ENCODE data around the gene FOXK2. TPM values are rescaled to one million over a fixed set of nuclear protein-coding genes. Genes with fewer than 3 reads are reported as not detected.
A peak's percentile ranks its signal among the peaks of the same experiment; 100 is the strongest.

Gene FOXK2
- total RNA-seq, 1 donor from 2014 or later, result 44.0 TPM

DNA sequence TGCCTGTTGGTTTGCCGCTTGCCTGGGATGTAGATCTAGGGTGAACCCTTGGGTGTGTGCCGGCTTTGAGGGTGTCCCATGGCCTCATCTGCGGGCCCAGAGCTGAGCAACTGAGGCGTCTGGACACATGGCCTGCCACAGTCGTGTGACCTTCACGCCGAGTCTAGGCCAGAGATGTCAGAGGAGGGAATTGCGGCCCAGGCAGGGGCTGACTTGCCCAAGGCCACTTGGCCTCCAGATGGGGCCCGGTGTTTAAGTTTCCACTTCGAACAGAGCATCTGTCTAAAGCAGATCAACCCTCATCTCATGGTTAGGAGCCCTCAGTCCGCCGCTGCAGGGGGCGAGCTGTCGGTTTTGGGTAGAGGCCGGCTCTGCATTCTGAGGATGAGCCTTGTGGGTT lies 28.0 kb upstream of the FOXK2 start:
- no peak overlapping the region for H3K4me3 ChIP-seq (ENCODE audit: low read depth, low read length)
- TF ChIP-seq, protein P1, sequence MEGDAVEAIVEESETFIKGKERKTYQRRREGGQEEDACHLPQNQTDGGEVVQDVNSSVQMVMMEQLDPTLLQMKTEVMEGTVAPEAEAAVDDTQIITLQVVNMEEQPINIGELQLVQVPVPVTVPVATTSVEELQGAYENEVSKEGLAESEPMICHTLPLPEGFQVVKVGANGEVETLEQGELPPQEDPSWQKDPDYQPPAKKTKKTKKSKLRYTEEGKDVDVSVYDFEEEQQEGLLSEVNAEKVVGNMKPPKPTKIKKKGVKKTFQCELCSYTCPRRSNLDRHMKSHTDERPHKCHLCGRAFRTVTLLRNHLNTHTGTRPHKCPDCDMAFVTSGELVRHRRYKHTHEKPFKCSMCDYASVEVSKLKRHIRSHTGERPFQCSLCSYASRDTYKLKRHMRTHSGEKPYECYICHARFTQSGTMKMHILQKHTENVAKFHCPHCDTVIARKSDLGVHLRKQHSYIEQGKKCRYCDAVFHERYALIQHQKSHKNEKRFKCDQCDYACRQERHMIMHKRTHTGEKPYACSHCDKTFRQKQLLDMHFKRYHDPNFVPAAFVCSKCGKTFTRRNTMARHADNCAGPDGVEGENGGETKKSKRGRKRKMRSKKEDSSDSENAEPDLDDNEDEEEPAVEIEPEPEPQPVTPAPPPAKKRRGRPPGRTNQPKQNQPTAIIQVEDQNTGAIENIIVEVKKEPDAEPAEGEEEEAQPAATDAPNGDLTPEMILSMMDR (IDR thresholded peaks at IDR 0.05; ENCODE audit: insufficient read depth, low read length, severe bottlenecking), result no peak
- peaks cover 4% of the 10 kb centered on the region for H3K36me3 ChIP-seq (ENCODE audit: control insufficient read depth, insufficient read depth, low read length)
- DNase-seq (ENCODE audit: low read depth) (no peak), FAIRE-seq (no peak)
- no peaks in the 10 kb centered on the region for H3K27me3 ChIP-seq (ENCODE audit: control insufficient read depth, insufficient read depth, low read length)

DNA sequence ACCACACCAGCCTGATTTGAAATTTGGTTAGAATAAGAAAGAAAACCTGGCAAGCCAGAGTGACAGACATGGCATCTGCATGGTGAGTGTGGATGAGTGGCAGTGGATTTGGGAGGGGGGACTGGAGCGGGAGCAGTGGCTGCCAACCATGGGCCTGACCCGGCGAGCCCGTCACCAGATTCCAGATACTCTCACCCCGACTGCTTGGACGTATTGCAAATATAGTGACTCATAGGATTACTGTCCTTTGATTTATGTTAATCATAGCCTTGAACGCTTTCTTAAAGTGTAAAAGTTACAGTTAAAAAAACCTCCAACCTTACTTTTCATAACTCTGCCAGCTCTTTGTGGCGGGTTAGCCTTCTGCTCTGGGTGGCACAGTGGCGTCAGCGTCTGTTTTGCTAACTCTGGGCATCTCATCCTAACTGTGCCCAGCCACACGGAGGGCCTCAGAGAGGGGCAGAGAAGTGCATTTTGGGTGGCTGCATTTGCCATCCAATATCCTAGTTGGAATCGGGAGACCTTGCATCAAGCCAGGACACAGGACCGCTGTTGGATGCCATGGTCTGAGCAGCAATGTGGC lies 26.8 kb upstream of the FOXK2 start:
- TF ChIP-seq, protein P1 (IDR thresholded peaks at IDR 0.05; ENCODE audit: insufficient read depth, low read length, severe bottlenecking), result no peak
- Histone ChIP-seq H3K36me3 (ENCODE audit: control insufficient read depth, insufficient read depth, low read length) (peaks cover 3% of the 10 kb centered on the region), H3K27me3 (ENCODE audit: control insufficient read depth, insufficient read depth, low read length) (no peaks in the 10 kb centered on the region), H3K4me3 (ENCODE audit: low read depth, low read length) (no peak overlapping the region)
- no peak for FAIRE-seq
- peak; percentile 84 for DNase-seq (ENCODE audit: low read depth)

DNA sequence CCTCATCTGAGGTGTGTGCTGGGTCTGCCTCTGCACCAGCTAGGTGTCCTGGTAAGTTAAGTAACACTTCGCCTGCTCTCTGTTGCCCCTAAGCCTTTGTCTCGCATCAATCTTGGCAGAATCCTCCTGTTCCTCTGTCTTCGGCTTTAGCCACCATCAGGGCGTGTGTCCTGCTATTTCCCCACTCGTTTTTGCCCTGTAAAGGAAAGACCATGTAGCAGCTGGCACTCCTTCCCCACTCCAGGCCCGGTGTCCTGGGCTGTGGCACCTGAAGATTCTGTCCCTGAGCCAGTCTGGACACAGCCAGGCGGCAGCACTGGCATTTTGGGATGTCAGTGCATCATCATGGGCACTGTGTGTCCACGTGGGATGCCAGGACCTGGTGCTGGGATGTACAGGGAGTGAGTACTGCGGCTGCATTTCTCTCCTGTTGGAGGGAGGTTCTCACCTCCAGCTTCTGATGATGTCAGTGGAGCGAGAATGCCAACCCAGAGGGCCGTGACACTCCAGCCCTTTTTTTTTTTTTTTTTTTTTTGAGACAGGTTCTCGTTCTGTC lies 26.2 kb upstream of the FOXK2 start:
- peak; percentile 64 for DNase-seq (ENCODE audit: low read depth)
- TF ChIP-seq, protein P1 (IDR thresholded peaks at IDR 0.05; ENCODE audit: insufficient read depth, low read length, severe bottlenecking), result peak; percentile 4
- FAIRE-seq, result no peak
- Histone ChIP-seq H3K4me3 (ENCODE audit: low read depth, low read length) (no peak overlapping the region), H3K36me3 (ENCODE audit: control insufficient read depth, insufficient read depth, low read length) (no peaks in the 10 kb centered on the region), H3K27me3 (ENCODE audit: control insufficient read depth, insufficient read depth, low read length) (no peaks in the 10 kb centered on the region)

DNA sequence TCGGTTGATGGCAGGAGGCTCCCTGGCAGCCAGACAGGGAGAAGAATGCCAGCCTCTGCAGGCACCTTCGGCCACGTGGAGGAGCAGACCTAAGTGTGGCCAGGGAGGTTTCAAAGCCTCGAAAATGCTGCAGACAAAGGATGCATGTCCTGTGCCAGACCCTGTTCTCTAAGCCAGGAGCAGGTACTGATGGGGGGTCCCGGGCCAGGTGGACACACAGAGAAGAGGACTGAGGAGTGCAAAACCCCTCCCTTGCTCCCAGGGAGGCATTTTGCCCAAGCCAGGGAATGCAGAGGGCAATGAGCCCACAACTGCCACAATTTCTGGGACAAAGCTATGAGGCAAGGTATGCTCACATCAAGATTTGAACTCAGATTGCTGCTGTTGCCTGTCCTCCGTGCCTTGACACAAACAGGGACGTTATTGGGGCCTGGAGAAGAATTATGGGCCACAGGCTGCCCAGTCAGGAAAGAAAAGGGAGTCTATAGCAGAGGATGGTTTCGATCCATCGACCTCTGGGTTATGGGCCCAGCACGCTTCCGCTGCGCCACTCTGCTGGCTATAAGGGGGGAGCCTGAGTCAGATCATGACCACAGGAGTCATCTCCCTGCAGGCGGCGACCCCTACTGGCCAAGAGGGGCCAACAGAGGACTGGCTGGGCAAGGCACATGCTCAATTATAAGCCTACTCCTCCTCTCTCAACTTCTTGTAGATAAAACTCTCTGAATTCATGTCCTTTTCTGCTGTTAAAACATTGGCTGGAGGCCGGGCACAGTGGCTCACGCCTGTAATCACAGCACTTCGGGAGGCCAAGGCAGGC lies 25.1 kb upstream of the FOXK2 start:
- TF ChIP-seq, protein P1 (IDR thresholded peaks at IDR 0.05; ENCODE audit: insufficient read depth, low read length, severe bottlenecking), result peak; percentile 92

DNA sequence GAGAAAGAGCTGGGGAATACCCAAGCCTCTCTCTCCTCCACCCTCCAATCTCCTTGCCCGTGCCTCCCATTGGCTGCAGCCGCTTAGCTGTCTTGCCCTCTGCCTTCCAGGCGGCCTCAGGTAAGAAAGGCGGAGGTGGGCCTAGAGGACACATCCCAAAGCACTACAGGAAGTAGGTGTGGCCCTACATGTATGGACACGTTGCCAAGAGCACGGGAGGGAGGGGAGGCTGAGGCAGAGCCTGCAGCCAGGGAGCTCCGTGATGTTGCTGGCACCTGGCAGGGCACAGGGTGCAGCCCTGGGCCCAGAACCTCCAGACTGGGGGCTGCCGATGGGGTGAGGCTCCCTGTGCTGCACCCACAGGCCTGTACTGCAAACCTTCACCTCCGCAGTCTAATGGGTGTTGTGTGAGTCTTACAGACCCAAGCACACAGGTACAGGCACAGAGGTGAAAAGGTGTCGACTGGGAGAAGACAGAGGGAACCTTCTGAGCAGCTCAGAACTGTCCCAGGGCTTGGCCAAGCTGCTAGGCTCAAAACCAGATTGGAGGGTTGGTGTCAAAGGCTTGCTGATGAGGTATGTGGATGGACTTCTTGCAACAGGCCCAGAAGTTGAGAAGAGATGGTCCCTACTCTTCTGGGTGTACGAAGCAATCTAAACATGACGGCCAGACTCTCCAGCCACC lies 23.5 kb upstream of the FOXK2 start:
- H3K36me3 ChIP-seq (ENCODE audit: control insufficient read depth, insufficient read depth, low read length), result no peaks in the 10 kb centered on the region
- no peaks in the 10 kb centered on the region for H3K27me3 ChIP-seq (ENCODE audit: control insufficient read depth, insufficient read depth, low read length)
- H3K4me3 ChIP-seq (ENCODE audit: low read depth, low read length), result no peak overlapping the region
- FAIRE-seq, result no peak
- TF ChIP-seq, protein P1 (IDR thresholded peaks at IDR 0.05; ENCODE audit: insufficient read depth, low read length, severe bottlenecking), result no peak
- DNase-seq (ENCODE audit: low read depth), result peak; percentile 92

More for the DNA sequence above, 25.1 kb upstream of the FOXK2 start:
- FAIRE-seq (no peak), DNase-seq (ENCODE audit: low read depth) (peak; percentile 77)
- Histone ChIP-seq H3K27me3 (ENCODE audit: control insufficient read depth, insufficient read depth, low read length) (no peaks in the 10 kb centered on the region), H3K36me3 (ENCODE audit: control insufficient read depth, insufficient read depth, low read length) (no peaks in the 10 kb centered on the region), H3K4me3 (ENCODE audit: low read depth, low read length) (no peak overlapping the region)

All from bronchial epithelial cell (primary cell).